ENCODE measurements around the gene TUBG2. TPM values are rescaled to one million over a fixed set of nuclear protein-coding genes. Genes with fewer than 3 reads are reported as not detected.
A peak's percentile ranks its signal among the peaks of the same experiment; 100 is the strongest.

Gene TUBG2
- total RNA-seq, 1 donor from 2014 or later, result 44.7 TPM

DNA sequence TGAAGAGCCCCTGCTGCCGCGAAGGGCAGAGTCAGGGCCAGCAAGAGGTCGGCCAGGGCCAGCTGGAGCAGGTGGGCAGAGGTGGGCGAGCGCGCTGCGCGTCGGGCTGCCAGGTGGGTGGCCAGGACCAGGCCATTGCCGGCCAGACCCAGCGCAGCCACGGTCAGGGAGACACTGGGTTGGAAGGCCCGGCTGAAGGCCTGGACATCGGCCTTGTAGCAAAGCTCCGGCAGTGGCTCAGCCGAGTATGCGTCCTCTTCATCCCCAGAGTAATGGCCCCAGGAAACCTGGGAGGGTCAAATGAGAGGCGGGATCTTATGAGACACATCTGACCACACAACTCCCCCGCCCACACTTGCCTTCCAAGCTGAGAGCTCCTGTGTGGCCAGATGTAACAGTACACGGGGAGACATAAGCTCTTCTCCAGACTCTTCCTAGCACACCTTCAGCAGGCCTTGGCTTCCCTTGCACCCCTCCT is 21.3 kb downstream of the TUBG2 start:
- intact Hi-C loops (cut with DNase I), result loop anchor here (1.0 kb wide), 1 partner anchor 106 kb away; no protein-coding TSS in a partner anchor
- peak overlapping the region; percentile 70 to 92 for H3K4me3 ChIP-seq
- TF ChIP-seq POLR2AphosphoS5 (IDR thresholded peaks at IDR 0.05; ENCODE audit: insufficient read depth in 1 of 2, low read depth in 1 of 2), result no peak
- TF ChIP-seq CTCF (IDR thresholded peaks at IDR 0.05), result no peak
- no peak for TF ChIP-seq POLR2A (IDR thresholded peaks at IDR 0.05)
- H3K9me3 ChIP-seq, result no peaks in the 10 kb centered on the region
- H3K4me1 ChIP-seq, result peaks cover 72% of the 10 kb centered on the region
- H3K36me3 ChIP-seq, result no peaks in the 10 kb centered on the region
- H3K27ac ChIP-seq, result peak overlapping the region; percentile 98
- no peaks in the 10 kb centered on the region for H3K27me3 ChIP-seq
- DNase-seq (ENCODE audit: extremely low spot score in 2 of 2), result no peak

GRCh38 chr17:42681976-42682721 is 23.1 kb downstream of the TUBG2 start, which contains the start of gene CNTNAP1:
Gene CNTNAP1, plus strand, starts transcription at chr17:42682531. Its CDS starts 299 bp downstream, at chr17:42682830.
- intact Hi-C loops (cut with DNase I), result no loop called here
- Histone ChIP-seq H3K27ac (peak within 1 kb of the TSS; percentile 84), H3K36me3 (no peaks in the 10 kb centered on the region), H3K9me3 (no peaks in the 10 kb centered on the region), H3K4me3 (peak within 1 kb of the TSS; percentile 42 to 59), H3K27me3 (no peaks in the 10 kb centered on the region), H3K4me1 (peaks cover 66% of the 10 kb centered on the region)
- DNase-seq (ENCODE audit: extremely low spot score in 2 of 2), result no peak
- TF ChIP-seq CTCF (IDR thresholded peaks at IDR 0.05), result no peak
- TF ChIP-seq POLR2A (IDR thresholded peaks at IDR 0.05), result no peak
- TF ChIP-seq POLR2AphosphoS5 (IDR thresholded peaks at IDR 0.05; ENCODE audit: insufficient read depth in 1 of 2, low read depth in 1 of 2), result peak in 1 of 2 donors; percentile 77

DNA sequence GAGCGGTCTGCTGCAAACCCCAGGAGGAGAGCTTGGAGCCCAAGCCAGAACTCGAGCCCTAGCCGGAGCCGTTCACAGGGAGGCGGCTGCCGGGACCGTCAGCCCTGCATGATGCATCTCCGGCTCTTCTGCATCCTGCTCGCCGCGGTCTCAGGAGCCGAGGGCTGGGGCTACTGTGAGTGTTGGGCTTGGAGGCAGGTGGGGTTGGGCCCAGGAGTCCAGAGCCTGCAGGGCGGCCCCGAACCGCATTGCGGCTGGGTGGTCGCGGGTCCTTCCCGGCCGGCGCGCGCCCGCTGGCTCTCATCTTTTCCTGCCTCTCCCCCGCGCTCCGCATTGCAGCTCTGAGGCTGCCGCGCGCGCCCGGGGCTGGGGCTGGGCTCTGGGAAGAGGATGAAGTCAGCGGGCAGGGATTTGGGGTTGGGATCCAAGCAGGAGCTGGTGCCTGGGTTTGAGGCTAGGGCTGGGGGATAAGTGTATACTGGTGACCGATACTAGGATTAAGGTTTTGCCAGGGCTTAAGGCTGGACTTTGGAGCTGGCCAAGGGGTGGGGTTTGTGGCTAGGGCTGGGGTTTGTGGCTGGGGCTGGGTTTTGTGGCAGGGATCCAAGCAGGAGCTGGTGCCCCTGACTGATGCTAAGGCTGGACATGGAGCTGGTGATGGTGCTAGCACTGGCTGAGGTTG is 23.8 kb downstream of the TUBG2 start:
- peaks cover 60% of the 10 kb centered on the region for H3K4me1 ChIP-seq
- intact Hi-C loops (cut with DNase I), result no loop called here
- no peaks in the 10 kb centered on the region for H3K9me3 ChIP-seq
- no peaks in the 10 kb centered on the region for H3K36me3 ChIP-seq
- no peaks in the 10 kb centered on the region for H3K27me3 ChIP-seq
- DNase-seq (ENCODE audit: extremely low spot score in 2 of 2), result no peak
- TF ChIP-seq POLR2A (IDR thresholded peaks at IDR 0.05), result no peak
- peak in 1 of 2 donors; percentile 64 for TF ChIP-seq POLR2AphosphoS5 (IDR thresholded peaks at IDR 0.05; ENCODE audit: insufficient read depth in 1 of 2, low read depth in 1 of 2)
- peak overlapping the region; percentile 84 for H3K27ac ChIP-seq
- peak overlapping the region; percentile 42 to 59 for H3K4me3 ChIP-seq

DNA sequence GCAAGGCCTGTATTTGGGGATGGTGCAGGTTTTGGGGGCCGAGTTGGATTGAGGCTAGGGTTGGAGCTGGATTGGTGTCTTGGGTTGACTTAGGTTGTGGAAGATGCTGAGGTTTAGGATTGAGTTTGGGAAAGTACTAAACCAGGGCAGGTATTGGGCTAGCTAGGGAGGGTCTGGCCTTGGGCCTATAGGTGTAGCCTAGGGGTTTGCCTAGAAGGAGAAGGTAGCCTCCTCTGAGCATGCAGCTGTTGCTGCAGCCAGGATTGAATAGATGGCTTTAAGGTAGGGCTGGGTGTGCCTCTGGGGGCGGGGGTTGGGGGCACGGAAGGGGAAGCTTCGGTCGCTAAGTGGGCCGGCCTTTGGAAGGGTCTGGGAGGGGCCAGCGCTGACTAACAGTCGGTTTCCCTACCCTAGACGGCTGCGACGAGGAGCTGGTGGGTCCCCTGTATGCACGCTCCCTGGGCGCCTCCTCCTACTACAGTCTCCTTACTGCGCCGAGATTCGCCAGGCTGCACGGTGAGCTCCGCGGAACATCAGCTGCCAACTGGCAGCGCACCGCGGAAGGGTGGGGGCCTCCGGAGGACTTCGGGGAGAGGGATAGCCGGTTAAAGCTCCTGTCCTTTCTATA is 24.4 kb downstream of the TUBG2 start:
- Histone ChIP-seq H3K9me3 (no peaks in the 10 kb centered on the region), H3K27ac (peak overlapping the region; percentile 84), H3K4me1 (peaks cover 58% of the 10 kb centered on the region), H3K36me3 (no peaks in the 10 kb centered on the region), H3K27me3 (no peaks in the 10 kb centered on the region), H3K4me3 (peak overlapping the region; percentile 42 to 59)
- DNase-seq (ENCODE audit: extremely low spot score in 2 of 2), result no peak
- intact Hi-C loops (cut with DNase I), result no loop called here
- TF ChIP-seq CTCF (IDR thresholded peaks at IDR 0.05) (no peak), POLR2A (IDR thresholded peaks at IDR 0.05) (no peak), POLR2AphosphoS5 (IDR thresholded peaks at IDR 0.05; ENCODE audit: insufficient read depth in 1 of 2, low read depth in 1 of 2) (peak in 1 of 2 donors; percentile 38)

- Histone ChIP-seq H3K27ac (no peak overlapping the region), H3K36me3 (no peaks in the 10 kb centered on the region), H3K27me3 (no peaks in the 10 kb centered on the region), H3K9me3 (no peaks in the 10 kb centered on the region), H3K4me3 (no peak overlapping the region), H3K4me1 (peaks cover 43% of the 10 kb centered on the region)
- DNase-seq (ENCODE audit: extremely low spot score in 2 of 2), result no peak
- no peak for TF ChIP-seq POLR2AphosphoS5 (IDR thresholded peaks at IDR 0.05; ENCODE audit: insufficient read depth in 1 of 2, low read depth in 1 of 2)
- TF ChIP-seq POLR2A (IDR thresholded peaks at IDR 0.05), result no peak
- no peak for TF ChIP-seq CTCF (IDR thresholded peaks at IDR 0.05)
- intact Hi-C loops (cut with DNase I), result no loop called here
Observed at GRCh38 chr17:42684929-42685556, 26.0 kb downstream of the TUBG2 start.
